ENCODE results near the gene EIF5A2.
"Not testable (repeated sequence)": the region's sequence is repeated elsewhere in the genome, so short reads cannot be mapped to it uniquely, and the experiment has no call there.

EIF5A2 gene

DNA sequence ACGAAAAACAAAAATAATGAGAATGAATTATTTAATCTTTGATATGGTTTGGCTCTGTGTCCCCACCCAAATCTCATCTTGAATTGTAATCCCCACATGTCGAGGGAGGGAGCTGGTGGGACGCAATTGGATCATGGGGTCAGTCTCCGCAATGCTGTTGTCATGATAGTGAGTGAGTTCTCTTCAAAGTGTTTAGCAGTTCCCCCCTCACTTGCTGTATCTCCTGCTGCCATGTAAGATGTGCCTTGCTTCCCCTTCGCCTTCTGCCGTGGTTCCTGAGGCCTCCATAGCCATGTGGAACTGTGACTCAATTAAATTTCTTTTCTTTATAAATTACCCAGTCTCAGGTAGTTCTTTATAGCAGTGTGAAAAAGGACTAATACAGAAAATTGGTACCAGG, 12.1 kb downstream of the EIF5A2 start:
- not testable (repeated sequence) for DNase-seq

DNA sequence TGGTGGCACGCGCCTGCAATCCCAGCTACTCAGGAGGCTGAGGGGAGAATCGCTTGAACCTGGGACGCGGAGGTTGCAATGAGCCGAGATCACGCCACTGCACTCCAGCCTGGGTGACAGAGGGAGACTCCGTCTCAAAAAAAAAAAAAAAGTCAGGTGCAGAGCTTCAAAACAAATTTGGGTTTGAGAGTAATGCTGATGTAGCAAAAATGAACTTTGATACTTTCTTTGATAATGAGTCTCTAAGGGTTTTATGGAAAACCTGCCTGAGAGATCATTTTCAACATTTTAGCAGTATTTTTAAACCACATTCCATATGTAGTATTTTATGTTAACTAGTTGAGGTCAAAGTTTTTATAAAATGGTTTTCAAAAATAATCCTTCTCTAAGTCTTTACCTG, 14.5 kb downstream of the EIF5A2 start:
- DNase-seq: no peak

DNA sequence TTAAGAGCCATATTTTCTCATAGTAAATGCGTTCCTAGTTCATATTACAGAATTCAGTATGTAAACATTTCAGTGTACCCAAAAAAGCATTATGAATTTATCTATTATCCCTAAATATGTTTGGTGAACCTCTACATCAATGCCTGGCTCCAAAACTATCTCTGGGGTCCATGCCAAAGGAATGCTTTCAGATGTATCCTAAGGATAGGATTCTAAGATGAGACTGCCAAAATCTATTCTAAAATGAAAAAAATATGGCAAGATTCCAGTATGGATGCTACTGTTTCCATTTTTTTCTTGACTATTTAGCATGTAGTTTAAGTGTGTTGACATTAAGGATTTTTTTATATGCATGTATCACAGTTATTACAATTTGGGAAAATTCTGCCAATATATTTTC, 18.8 kb downstream of the EIF5A2 start:
- no peak for DNase-seq

GRCh38 chr3:170889132-170889531, 19.3 kb downstream of the EIF5A2 start:
- DNase-seq: no peak

DNA sequence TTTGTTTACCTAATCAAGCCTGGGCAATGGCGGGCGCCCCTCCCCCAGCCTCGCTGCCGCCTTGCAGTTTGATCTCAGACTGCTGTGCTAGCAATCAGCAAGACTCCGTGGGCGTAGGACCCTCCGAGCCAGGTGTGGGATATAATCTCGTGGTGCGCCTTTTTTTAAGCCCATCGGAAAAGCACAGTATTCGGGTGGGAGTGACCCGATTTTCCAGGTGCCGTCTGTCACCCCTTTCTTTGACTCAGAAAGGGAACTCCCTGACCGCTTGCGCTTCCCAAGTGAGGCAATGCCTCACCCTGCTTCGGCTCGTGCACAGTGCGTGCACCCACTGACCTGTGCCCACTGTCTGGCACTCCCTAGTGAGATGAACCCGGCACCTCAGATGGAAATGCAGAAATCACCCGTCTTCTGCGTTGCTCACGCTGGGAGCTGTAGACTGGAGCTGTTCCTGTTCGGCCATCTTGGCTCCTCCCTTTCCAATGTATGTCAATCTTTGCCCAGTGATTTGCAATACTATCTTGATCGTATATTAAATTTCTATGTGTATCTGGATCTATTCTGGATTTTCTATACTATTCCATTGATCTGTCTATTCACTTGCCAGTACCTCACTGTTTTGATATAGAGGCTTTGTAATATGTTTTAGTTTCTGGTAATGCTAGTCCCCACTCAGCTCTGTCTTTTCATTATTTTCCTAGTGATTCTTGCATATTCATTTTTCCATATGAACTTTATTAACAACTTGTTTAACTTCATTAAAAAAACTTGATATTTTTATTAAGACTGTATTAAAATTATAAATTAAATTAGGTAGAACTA, 24.1 kb downstream of the EIF5A2 start:
- not testable (repeated sequence) for DNase-seq

- not testable (repeated sequence) for DNase-seq
Measured at GRCh38 chr3:170878688-170879087, 29.7 kb downstream of the EIF5A2 start.

DNA sequence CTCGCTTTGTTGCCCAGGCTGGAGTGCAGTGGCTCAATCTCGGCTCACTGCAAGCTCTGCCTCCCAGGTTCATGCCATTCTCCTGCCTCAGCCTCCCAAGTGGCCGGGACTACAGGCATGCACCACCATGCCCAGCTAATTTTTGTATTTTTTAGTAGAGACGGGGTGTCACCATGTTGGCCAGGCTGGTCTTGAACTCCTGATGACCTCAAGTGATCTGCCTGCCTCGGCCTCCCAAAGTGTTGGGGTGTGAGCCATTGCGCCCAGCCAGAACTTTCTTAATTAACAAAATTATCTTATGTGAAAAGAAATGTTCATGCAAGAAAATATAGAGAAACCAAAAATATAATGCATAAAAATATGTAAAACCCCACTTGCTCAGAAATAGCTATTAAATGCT, 31.1 kb downstream of the EIF5A2 start:
- DNase-seq: not testable (repeated sequence)

- DNase-seq: no peak
Measured at GRCh38 chr3:170876537-170876936, 31.9 kb downstream of the EIF5A2 start.

DNA sequence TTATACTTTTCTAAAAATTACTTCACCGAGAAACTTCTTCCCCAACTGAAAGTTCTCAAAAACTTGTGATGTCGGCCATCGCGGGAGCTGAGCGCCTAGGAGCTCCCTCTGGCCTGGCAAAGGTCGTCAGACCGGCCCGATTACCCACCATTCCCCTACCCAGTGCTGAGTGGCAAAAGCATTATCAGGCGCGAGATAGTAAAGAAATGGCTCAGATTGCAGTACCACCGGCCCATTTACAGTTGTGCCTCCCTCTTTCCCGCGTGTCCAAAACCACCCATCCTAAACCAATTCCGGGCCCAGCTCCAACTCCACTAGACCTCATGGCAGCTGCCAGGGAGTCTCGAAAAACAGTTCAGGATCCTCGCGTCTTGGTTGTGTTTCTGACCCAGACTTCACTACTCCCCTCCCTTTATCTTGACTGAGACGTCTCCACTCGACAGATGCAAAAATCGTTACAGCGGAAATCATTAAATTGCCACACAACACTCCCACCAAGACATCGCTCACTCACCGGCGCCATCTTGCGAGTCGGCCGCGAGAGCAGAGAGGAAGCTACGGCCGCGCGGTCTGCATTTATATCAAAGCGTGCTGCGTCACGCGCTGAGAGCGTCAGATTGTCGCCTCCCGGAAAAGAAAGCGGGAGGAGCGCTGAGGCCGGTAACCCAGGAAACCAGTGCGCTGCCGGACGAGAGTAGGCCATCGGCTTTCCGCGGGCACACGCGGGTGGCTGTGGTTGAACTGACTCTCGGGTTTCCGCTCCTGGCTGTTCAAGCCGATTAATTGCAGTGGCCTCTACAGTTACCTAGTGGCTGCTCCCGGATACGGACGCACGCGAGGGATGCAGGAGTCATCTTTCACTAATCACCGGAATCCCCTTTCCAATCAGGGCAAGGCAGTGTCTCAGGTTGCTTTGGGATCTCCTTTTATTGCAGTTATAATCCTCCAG, 38.5 kb downstream of the EIF5A2 start, which contains the start of gene RPL22L1:
TSS of gene RPL22L1 (minus strand) at position 551 of the 949 bp plus-strand sequence. CDS start at position 523, 28 bp downstream.
- peak; percentile 92 for DNase-seq

DNA sequence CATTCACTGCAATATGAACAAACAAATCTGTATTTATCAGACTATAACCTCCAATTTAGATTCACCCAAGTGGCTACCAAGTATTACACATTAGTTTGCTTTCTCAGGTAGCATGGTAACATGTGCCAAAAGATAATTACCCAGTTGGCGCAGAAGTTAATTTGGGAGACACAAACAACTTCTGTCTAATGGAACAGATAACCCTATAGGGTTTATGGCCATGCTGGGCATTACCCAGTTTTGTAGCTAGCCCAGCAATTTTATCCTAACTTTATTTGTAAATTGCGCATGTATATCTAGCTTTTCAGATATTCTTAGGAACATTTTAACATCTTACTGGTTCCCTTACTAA, 39.2 kb downstream of the EIF5A2 start:
- DNase-seq: no peak

DNA sequence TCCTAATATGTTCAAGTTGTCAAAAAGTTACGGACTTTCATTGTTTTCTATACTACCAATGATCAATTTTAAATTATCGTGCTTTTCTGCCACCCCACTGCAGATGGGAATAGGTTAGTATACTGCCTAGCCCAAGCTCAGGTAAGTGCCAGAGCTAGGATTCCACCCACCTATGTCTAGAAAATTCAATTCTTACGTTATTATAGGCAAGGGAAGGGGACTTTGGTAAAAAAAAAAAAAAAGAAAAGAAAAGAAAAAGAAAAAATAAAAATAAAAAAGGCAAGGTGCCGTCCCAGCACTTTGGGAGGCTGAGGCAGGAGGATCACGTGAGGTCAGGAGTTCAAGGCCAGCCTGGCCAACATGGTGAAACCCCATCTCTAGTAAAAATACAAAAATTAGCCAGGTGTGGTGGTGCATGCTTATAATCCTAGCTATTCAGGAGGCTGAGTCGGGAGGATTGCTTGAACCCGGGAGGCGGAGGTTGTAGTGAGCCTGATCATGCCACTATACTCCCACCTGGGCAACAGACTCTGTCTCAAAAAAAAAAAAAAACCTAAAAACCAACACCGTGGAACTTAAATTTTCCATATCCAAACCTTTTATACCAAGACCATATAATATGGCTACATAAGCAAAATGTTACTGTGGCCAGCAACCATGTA, 39.7 kb downstream of the EIF5A2 start:
- peak; percentile 13 for DNase-seq

- DNase-seq: no peak
Measured at GRCh38 chr3:170867143-170867937, 41.1 kb downstream of the EIF5A2 start.

- no peak for DNase-seq
Measured at GRCh38 chr3:170866499-170866898, 41.9 kb downstream of the EIF5A2 start.

DNA sequence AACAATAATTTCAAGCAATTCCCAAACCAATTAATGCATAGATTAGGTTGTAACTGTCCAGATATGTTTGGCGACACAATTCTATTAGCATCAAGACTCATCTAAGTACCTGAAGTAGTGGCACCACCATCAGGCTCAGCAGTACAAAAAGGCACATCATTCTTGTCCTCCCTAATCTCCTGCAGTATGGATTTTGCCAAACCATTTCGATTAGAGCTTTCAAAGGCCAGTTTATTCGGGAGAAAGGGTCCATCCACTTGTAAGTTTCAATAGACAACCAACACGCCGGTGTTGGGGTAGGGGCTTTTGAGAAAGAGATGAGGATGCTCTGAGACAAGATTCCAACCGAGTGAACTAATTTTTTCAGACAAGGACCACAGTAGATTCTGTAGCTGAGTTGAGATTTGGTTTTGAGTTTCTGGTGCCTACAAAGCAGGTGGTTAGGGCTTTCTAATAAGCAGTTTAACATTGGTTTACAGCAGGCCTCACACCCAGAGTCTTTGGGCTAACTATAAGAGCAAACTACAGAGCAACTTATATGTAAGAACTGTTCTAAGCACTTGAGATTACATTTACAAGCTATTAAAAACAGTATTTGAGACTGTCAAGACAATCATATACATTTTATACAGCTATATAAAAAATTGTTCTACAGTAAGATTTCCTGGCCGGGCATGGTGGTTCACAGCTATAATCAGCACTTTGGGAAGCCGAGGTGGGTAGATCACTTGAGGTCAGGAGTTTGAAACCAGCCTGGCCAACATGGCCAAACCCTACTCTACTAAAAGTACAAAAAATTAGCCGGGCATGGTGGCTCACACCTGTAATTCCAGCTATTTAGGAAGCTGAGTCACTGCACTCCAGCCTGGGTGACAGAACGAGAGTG, 43.0 kb downstream of the EIF5A2 start:
- DNase-seq: no peak

- DNase-seq: no peak
Measured at GRCh38 chr3:170864525-170865208, 43.8 kb downstream of the EIF5A2 start.

DNA sequence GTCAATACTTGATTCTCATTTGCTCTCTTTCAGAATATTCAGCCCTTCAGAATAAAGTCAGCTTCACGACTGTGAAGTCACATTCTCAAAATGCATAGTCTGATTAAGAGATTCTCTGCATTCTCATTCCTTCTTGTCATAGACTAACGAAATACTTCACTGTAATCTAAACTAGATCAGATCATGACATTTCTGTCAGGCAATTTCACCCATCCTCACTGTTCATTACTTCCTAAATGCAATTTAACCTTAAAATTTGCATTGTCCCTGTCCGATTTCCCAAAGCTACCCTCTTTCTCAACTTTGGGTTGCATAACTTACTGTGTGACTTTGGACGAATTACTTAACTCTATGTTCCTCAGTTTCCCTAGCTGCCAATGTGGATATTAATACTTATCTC, 44.6 kb downstream of the EIF5A2 start:
- no peak for DNase-seq

DNA sequence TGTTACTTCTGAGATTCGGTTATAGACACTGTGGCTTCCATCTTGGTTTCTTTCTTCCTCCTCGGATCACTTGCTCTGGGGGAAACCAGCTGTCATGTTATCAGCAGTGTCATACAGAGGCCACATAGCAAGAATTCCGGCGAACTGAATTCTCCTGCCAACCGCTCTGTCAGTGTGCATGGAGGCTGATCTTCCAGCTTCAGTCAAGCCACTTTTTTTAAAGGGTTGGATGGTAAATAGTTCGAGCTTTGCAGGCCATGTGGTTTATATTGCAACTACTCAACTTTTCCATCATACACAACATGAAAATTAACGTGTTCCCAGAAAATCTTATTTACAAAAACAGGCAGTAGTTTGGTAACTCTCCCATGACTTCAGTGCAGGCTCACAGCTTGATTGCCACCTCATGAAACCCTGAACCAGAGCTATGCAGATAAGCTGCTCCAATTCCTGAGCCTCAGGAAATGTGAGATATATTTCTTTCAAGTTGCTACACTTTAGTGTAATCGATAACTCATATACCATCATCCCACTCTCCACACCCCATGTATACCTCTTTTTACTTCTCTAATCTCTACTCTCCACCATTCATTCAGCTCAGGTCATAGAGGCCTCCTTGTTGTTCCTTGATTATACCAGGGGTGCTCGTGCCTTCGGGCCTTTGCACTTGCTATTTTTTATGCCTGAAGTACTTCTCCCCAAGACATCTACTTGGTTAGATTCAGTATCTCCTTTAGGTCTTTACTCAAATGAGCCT, 45.6 kb downstream of the EIF5A2 start:
- DNase-seq: no peak

DNA sequence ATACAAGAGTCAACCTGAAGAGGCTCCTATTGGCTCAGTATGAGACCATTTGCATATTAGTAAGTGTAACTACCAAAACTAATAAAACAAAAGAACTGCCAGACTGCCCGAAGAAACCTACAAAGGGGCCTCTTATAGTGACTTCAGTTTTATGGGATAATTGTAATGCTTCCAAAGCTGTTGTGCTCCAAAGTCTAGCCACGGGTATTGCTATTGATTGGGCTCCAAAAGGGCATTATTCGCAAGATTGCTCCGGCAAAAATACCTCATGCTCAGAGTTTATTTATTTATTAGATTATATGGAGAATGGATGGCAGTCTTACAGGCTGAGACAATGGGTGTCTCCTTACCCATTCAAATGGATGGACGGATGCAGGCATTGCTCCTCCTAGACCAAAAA, 49.8 kb downstream of the EIF5A2 start:
- no peak for DNase-seq

- DNase-seq: no peak
Measured at GRCh38 chr3:170852324-170852723, 56.1 kb downstream of the EIF5A2 start.

Measured in activated naive CD4-positive, alpha-beta T cell treated with anti-CD3 and anti-CD28 coated beads, Interleukin-2, amount 50 U/mL, for 16 hours (primary cell).